Hippocampal formation (tissue), 2 donors: ENCODE results near the gene RNF32.
"Not testable (repeated sequence)": the region's sequence is repeated elsewhere in the genome, so short reads cannot be mapped to it uniquely, and the experiment has no call there.

Experiments
- DNase-seq, 2 donors: peaks; one replicate each; lab custom pipeline; 2025; lab: John Stamatoyannopoulos, UW

The RNF32 gene

GRCh38 chr7:156675721-156676120, 35.1 kb downstream of the RNF32 start:
- DNase-seq, result no peak

GRCh38 chr7:156676263-156676662, 35.7 kb downstream of the RNF32 start:
- no peak for DNase-seq

- no peak for DNase-seq
Measured at GRCh38 chr7:156677374-156678054, 36.9 kb downstream of the RNF32 start.

- no peak for DNase-seq
Measured at GRCh38 chr7:156680281-156680680, 39.7 kb downstream of the RNF32 start.

- no peak for DNase-seq
Measured at GRCh38 chr7:156682928-156683327, 42.4 kb downstream of the RNF32 start.

GRCh38 chr7:156684251-156684650, 43.7 kb downstream of the RNF32 start:
- DNase-seq, result no peak

GRCh38 chr7:156684661-156685060, 44.1 kb downstream of the RNF32 start:
- no peak for DNase-seq

GRCh38 chr7:156691764-156692163, 51.2 kb downstream of the RNF32 start:
- DNase-seq, result no peak

GRCh38 chr7:156692849-156693248, 52.3 kb downstream of the RNF32 start:
- no peak for DNase-seq

GRCh38 chr7:156693627-156694026, 53.1 kb downstream of the RNF32 start:
- DNase-seq, result no peak

- DNase-seq, result not testable (repeated sequence)
Measured at GRCh38 chr7:156697283-156697682, 56.7 kb downstream of the RNF32 start.

GRCh38 chr7:156698512-156698911, 57.9 kb downstream of the RNF32 start:
- not testable (repeated sequence) for DNase-seq

GRCh38 chr7:156701787-156702186, 61.2 kb downstream of the RNF32 start:
- not testable (repeated sequence) for DNase-seq

GRCh38 chr7:156702399-156702798, 61.8 kb downstream of the RNF32 start:
- DNase-seq, result no peak

GRCh38 chr7:156703209-156703608, 62.6 kb downstream of the RNF32 start:
- DNase-seq, result no peak

- DNase-seq, result no peak
Measured at GRCh38 chr7:156703773-156704482, 63.4 kb downstream of the RNF32 start.

GRCh38 chr7:156722043-156722826, 81.7 kb downstream of the RNF32 start:
- DNase-seq, result no peak

GRCh38 chr7:156725073-156725472, 84.5 kb downstream of the RNF32 start:
- DNase-seq, result no peak

GRCh38 chr7:156725936-156726335, 85.4 kb downstream of the RNF32 start:
- DNase-seq, result no peak
